COR-L47 (cell line): Measurements from ENCODE around the gene ITGAD.

Source experiments
- DNase-seq: peaks from one replicate; lab custom pipeline; 2025; lab: John Stamatoyannopoulos, UW

ITGAD gene

DNA sequence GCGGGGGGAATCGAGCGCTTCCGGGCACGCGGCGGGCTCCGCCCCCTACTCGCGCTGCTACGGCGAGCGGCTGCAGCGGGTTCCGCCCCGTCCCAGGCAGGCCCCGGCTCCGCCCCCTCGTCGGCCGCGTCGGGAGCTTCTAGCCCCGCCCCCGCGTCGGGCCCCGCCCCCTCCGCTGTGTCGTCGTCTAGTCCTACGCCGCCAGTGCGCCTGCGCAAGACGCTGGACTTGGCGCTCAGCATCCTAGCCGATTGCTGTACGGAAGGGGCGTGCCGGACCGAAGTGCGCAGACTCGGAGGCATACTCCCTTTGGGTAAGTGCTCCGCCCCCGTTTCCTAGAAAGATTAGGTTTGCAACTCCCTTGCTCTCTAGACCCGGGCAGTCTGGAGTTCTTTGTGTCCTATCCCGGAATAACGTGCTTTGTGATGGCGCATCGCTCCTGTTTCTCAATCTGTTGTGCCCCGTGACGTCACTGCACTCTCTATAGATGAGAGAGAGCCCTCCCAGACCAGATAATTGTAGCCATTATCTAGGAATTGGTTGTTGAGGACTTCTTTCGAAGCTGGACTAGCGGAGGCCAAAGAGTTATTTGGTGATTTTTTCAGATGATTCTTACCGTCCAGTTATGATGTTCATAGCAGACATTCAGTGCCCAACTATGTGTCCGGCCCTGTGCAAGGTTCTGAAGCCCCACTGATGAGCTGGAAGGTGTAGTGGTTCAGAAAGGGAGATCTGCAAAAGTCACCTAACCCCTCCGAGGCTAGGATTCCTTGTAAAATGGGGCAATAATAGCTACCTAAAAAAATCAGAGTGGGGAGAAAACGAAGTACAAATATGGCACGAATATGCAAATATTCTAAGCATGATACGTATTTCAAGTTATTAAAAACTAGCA is 66.8 kb downstream of the ITGAD start:
- DNase-seq, result peak; percentile 99

DNA sequence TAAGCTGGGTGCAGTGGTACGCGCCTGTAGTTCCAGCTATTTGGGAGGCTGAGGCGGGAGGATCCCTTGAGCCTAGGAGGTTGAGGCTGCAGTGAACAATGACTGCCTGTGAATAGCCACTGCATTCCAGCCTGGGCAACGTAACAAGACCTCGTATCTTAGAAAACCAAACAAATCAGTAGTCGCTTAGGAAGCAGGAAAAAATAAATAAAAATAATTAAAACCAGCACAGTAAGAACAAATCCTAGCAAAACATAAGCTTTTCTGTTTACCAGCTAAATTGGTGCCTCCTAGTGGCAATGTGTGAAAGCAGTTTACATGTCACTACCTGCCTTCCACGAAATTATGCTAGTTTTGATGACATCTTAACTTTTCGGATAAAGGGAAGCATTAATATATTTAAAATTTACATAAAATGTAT is 67.5 kb downstream of the ITGAD start:
- no peak for DNase-seq

DNA sequence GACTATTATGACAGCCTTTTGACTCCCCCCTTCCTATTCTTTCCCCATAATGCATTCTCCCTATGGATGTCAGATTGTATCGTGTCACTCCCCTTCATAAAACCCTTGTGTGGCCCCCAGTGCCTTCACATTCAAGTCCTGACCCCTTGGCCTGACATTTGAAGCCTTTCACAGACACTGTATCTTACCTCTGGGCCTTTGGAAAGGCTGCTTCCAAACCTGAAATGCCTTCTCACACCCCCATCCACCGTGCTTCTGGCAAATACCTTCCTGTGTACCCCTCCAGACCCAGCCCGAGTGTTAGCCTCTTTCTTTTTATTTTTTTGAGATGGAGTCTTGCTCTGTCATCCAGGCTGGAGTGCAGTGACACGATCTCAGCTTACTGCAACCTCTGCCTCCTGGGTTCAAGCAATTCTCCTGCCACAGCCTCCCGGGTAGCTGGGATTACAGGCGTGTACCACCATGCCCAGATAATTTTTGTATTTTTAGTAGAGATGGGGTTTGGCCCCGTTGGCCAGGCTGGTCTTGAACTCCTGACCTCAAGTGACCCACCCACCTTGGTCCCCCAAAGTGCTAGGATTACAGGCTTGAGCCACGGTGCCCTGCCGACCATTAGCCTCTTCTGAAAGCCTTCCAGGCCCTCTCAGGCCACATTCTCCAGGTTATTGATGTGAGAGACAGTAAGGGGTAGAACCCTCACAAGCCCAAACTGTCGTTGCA is 68.2 kb downstream of the ITGAD start:
- DNase-seq, result no peak

DNA sequence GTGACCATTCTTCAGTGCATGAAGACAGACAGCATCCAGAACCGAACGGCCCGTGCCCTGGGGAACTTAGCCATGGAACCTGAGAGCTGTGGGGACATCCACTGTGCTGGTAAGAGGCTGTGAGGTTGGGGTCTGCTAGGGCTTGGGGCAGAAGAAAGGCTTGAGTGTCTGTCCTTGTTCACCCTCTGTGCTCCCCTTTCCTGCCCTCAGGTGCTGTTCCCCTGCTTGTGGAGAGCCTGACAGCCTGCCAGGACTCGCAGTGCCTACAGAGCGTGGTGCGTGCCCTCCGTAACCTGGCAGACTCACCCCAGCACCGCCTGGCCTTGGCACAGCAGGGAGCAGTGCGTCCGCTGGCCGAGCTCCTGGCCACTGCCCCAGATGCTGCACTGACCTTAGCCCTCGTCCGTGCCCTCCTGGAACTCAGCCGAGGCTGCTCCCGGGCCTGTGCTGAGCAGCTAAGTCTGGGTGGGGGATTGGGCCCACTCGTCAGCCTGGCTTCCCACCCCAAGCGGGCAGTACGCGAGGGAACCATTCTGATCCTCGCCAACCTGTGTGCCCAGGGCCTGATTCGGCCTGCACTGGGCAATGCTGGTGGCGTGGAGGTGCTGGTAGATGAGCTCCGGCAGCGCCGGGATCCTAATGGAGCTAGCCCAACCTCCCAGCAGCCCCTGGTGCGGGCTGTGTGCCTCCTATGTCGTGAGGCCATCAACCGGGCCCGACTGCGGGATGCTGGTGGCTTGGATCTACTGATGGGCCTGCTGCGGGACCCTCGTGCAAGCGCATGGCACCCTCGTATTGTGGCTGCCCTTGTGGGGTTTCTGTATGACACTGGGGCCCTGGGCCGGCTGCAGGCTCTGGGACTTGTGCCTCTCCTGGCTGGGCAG is 69.0 kb downstream of the ITGAD start:
- no peak for DNase-seq

DNA sequence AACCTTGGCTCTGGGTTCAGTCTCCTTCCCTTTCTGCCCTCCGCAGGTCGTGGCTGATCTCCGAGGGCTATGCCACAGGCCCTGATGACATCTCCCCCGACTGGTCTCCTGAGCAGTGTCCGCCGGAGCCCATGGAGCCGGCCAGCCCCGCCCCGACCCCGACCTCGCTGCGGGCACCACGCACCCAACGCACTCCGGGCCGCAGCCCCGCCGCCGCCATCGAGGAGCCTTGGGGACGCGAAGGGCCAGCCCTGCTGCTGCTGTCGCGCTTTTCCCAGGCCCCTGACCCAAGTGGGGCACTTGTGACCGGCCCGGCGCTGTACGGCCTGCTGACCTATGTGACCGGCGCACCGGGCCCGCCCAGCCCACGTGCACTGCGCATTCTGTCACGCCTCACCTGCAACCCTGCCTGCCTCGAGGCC is 71.2 kb downstream of the ITGAD start:
- no peak for DNase-seq

DNA sequence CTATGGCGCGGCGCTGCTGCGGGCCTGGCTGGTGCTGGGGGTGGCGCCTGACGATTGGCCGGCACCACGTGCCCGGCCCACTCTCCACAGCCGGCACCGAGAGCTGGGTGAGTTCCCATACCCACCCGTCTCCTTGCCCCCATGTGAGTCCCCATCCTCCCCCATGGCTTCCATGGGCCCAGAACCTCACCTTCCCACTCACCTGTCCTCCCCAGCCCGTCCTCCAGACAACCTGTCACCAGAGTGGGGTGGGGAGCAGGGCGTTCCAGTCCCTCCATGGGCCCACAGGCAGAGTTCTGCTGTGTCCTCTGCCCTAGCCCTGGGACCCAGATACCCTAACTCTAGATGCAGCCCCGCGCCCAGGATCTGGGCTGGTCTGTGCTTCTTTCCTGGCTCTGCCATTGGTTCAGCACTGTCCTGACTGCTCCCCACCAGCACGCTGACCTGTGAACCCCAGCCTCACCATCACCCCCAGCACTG is 71.7 kb downstream of the ITGAD start:
- no peak for DNase-seq

DNA sequence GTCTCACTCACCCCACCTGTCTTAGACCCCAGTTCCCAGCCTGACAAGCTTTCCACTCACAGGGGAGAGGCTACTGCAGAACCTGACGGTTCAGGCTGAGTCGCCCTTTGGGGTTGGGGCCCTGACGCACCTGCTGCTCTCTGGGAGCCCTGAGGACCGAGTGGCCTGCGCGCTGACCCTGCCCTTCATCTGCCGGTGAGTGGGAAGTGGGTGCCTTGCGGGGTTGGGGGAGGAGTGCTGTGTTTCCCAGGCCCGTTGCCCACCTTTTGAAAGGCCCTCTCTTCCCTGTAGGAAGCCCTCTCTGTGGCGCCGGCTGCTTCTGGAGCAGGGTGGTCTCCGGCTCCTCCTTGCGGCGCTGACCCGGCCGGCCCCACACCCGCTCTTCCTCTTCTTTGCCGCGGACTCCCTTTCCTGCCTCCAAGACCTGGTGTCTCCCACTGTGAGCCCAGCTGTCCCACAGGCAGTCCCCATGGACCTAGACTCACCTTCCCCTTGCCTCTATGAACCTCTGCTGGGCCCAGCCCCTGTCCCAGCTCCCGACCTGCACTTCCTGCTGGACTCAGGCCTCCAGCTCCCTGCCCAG is 72.7 kb downstream of the ITGAD start:
- no peak for DNase-seq

DNA sequence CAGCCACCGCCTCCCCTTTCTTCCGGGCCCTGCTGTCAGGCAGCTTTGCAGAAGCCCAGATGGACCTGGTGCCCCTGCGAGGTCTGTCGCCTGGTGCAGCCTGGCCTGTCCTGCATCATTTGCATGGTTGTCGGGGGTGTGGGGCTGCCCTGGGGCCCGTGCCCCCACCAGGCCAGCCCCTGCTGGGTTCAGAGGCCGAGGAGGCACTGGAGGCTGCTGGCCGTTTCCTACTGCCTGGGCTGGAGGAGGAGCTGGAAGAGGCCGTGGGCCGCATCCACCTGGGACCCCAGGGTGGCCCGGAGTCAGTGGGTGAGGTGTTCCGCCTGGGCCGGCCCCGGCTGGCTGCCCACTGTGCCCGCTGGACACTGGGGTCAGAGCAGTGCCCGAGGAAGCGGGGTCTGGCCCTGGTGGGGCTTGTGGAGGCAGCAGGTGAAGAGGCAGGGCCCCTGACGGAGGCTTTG is 73.3 kb downstream of the ITGAD start:
- no peak for DNase-seq

DNA sequence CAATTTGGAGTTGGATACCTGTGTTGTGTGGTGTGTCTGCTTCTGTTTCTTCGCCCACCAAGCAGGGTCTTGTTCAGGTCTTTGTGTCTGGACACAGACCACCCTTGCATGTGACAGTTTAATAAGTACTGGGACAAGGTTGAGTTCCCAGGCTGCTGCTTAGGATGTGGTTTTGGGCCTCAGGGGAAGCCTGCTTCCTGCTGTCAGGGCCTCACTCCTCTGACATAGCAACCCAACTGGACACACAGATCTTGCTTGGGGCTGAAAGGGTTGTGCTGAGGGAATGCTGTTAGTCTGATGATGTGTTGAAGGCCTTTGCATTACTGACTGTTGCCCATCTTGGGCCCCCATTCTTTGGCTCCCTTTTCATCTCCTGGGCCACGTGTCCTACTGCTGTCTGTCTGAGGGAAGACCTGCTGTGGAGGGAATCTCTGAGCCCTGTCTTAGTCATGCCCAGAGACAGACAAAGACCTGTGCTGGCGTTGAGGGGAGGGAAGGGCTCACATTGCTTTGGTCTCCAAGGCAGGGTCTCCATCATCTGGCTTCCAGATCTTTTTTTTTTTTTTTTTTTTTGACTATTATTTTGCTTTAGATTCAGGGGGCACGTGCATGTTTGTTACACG is 74.1 kb downstream of the ITGAD start:
- DNase-seq, result no peak

DNA sequence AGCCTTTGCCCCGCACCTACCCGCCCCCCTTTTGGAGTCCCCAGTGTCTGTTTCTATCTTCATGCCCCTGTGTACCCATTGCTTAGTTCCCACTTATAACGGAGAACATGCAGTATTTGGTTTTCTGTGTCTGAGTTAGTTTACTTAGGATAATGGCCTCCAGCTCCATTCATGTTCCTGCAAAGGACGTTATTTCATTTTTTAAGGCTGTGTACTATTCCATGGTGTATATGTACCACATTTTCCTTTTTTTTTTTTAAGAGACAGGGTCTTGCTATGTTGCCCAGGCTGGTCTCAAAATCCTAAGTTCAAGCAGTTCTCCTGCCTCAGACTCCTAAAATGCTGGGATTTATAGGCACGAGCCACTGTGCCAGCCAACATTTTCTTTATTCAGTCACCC is 74.7 kb downstream of the ITGAD start:
- no peak for DNase-seq

DNA sequence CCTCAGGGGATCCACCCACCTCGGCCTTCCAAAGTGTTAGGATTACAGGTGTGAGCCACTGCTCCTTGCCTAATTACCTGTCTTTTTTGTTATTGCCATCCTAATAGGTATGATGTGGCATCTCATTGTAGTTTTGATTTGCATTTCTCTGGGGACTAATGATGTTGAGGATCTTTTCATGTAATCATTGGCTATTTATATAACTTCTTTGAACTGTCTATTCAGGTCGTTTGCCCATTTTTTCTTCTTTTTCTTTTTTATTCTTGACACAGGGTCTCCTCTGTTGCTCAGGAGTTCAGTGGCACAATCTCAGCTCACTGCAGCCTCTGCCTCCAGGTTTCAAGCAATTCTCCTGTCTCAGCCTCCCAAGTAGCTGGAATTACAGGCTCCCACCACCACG is 77.5 kb downstream of the ITGAD start:
- DNase-seq, result no peak

DNA sequence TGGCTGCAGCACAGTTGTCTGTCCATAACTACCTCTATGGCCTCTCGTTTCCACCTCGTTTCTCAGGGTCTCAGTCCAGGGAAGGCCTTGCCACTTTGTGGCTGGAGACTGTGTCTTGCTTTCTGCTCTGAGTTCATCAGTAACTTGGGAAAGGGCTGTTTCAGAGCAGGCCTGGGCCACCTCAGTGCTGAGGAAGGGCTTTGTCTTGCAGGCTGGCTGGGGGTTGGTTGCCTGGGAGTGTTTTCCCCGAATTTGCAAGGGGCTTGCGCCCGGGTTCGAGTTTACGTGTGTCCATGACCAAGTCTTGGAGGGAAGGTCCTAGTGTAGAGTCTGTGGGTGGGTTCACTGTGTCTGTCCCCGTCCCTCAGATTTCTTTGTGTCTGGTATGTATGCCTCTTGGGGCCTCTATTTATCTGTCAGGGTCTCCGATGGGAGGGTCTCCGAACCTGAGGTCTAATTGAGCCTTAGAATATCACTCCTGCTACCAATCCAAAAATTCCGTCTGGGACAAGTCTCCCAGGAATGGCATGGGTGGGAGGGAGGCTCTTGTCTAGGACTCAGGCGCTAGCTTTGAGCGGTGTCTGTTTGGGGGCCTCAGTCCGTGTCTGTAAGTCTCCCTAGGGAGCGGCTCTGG is 78.2 kb downstream of the ITGAD start:
- no peak for DNase-seq

DNA sequence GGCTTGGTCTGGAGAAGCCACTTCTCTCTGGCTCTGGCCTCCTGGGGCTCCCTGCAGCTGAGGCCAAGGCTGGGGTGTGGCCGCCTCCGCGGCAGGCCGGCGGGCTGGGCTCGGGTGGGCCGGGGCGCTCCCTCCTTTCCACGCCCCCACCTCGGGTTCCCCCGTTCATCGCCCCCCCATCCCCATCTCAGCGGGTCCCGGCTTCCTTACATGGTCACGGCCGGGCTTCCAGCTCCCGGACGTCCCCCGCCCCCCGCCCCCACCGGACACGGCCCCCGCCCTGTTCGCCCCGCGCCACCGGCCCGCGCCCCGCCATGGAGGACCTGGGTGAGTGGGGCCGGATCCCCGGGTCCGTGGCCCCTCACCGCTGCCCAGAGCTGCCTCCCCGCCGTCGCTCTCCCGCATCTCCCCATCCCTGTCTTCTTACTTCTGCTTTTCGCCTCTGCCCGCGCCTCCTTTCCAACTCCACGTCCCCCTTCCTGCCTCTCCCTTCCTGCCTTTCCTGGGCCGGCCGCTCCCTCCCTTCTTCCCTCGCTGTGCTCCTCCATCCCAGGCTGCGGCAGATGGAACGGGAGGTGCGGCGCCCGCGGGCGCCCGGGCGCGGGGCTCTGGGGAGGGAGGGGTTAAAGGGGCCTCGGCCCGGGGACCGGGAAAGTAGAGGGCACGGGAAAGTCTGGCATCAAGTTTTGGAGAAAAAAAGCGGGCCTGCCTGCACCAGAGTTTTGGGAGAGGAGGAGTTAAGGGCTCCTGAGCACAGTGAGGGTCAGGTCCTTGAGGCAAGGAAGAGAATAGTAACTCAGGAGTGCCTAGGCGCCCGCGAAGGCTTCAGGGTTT is 79.0 kb downstream of the ITGAD start, which contains the start of gene TGFB1I1:
TSS of gene TGFB1I1 (plus strand) at position 278 of the 834 bp plus-strand sequence. CDS start at position 315, 37 bp downstream.
- peak; percentile 0 for DNase-seq

DNA sequence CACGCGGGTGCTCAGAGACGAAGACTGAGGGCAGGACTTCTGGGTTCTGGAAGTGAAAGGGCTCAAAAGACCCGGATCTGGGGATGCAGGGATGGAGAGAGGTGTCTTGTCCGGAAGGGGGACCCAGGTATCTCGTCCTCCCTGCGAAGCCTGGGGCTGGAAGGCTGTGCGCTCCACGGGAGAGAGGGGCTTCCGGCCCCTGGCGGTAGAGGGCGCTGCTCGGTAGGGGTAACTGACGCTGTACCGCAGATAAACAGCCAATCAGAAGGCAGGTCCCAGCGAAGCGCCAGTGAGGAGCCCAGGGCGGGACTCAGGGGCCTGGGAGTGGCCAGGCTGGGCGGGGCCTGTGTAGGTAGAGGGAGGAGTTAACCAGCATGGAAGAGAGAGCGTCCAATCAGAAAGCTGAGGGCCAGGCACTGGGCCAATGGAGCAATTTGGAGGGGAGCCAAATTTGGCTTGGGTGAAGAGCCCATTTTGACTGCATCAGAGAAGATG is 79.6 kb downstream of the ITGAD start:
- DNase-seq, result peak; percentile 84

DNA sequence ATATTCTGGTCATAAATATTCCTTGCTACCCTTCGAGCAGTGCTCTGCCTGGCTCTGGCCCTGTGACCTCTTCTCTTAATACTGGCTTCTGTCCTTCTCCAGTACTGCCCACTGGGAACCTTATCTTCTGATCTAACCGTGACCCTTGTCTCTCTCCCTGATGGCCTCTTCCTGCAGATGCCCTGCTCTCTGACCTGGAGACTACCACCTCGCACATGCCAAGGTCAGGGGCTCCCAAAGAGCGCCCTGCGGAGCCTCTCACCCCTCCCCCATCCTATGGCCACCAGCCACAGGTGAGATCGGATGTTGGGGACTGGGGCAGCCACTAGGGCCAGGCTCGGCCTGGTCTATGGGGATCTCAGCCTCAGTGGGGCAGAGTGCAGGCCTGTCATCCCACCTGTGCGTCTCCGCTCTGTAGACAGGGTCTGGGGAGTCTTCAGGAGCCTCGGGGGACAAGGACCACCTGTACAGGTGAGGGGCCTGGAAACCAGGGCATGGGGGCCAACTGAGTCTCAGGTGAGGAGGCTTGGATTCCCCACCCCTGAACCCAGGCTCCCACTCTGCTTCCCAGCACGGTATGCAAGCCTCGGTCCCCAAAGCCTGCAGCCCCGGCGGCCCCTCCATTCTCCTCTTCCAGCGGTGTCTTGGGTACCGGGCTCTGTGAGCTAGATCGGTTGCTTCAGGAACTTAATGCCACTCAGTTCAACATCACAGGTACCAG is 80.3 kb downstream of the ITGAD start:
- no peak for DNase-seq

DNA sequence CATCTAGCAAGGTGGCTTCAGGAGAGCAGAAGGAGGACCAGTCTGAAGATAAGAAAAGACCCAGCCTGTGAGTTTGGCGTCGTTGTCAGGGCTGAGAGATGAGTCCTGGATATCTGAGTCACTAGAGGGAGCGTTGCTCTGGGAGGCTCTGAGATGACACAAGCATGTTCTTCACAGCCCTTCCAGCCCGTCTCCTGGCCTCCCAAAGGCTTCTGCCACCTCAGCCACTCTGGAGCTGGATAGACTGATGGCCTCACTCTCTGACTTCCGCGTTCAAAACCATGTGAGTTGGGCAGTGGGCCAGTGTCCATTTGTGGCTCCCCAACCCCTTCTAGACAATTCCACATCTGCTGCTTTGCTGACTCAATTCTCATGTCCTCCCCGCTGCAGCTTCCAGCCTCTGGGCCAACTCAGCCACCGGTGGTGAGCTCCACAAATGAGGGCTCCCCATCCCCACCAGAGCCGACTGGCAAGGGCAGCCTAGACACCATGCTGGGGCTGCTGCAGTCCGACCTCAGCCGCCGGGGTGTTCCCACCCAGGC is 81.1 kb downstream of the ITGAD start:
- no peak for DNase-seq

DNA sequence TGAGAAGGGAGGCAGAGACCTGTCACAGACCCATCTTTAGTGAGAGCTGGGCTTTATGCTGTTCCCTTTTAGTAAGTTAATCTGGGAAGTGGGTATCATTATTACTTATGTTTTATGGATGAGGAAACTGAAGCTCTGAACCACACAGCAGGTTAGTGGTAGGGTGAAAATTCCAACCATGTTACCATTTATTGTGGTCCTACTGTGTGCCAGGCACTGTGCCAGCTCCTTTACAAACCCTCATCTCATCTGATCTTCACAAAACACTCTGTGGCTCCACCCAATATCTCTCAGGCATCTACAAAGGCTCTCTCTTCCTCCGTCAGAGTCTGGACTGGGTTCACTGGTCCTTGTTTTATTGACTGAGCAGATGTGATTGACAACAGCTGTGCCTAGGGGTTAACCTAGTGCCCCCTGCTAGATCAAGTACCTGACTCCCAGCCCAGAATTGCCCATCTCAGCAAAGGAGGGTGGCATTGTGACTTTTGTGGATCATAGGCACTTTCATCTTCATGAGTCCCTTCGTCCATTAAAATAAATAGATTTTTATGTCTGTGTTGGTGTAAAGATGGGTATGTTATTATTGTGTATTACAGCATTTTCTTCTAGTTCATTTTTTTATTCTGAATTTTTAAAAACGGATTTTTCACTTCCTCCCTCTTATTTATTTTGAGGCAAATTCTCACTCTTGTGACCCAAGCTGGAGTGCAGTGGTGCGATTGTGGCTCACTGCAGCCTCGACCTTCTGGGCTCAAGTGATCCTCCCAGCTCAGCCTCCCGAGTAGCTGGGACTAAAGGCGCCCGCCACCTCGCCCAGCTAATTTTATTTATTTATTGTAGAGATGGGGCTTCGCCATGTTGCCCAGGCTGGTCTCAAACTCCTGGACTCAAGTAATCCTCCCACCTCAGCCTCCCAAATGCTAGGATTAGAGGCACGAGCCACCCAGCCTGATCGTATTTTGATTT is 81.9 kb downstream of the ITGAD start:
- no peak for DNase-seq
